Frontal cortex (tissue), 4 donors: ENCODE data around the gene NLRC5. TPM values are rescaled to one million over a fixed set of nuclear protein-coding genes. Genes with fewer than 3 reads are reported as not detected.
A peak's percentile ranks its signal among the peaks of the same experiment; 100 is the strongest.
"Not testable (repeated sequence)": the region's sequence is repeated elsewhere in the genome, so short reads cannot be mapped to it uniquely, and the experiment has no call there.

ENCODE experiments used
- DNase-seq, 2 donors: peaks; one replicate each; pipeline ENCODE4 v3.0.0; 2012; ENCODE audit warnings: low spot score in 2 of 2
- FAIRE-seq: peaks from 2 replicates; lab custom pipeline; 2012; peaks lifted over from hg19 to GRCh38; lab: Jason Lieb, UNC
- total RNA-seq: library from RNA; depleted of rRNA; stranded (reverse); fragments of >200 nt; gene quantifications from one replicate; pipeline ENCODE4 v1.2.3, GENCODE V29; 2014
- donor health status: control.
- donor health status: control.
- donor health status: control.

The NLRC5 gene
- total RNA-seq, 1 donor from 2014 or later, result 0.41 TPM

DNA sequence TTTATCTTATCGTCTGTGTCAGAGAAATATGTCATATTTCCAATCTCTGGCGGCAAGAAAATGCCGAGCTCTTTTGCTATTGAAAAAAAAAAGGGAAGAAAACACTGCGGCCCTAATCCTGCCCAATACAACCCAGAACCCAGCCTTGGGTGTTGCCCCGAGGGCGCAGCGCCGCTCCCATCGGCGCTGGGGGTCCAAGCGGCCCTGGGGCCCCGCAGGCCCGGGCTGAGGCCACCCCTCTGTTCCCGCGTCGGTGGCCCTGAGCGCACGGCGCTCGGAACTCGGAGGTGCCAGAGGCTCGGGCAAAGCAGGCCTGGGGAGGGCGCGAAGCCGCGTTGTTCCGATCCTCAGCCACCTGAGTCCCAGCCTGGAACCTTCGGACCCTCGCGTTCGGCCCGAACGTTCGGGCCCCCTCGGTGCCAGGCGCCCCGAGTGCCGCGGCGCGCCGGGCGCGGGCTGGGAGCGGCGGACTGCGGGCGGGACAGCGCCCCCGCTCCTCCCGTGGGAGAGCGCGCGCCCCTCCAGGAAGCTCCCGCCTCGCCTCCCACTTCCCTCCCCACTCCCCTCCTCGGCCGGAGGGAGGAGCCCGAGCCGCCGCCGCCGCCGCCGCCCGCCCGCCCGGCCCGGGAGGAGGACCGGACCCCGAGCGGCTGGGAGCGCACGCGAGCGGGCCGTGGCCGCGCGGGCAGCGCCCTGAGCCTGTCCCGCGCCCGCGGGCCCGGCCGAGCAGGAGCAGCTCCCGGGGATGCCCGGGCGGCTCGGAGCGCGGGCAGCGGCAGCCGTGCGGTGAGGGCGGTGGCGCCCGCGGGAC is 102.8 kb downstream of the NLRC5 start, which contains the start of gene CPNE2:
Gene CPNE2 (plus strand): TSS at position 609 of the 811 bp plus-strand sequence. CDS start 18,160 bp downstream, outside the sequence.
- DNase-seq, result peak; percentile 92 to 95
- no peak for FAIRE-seq

DNA sequence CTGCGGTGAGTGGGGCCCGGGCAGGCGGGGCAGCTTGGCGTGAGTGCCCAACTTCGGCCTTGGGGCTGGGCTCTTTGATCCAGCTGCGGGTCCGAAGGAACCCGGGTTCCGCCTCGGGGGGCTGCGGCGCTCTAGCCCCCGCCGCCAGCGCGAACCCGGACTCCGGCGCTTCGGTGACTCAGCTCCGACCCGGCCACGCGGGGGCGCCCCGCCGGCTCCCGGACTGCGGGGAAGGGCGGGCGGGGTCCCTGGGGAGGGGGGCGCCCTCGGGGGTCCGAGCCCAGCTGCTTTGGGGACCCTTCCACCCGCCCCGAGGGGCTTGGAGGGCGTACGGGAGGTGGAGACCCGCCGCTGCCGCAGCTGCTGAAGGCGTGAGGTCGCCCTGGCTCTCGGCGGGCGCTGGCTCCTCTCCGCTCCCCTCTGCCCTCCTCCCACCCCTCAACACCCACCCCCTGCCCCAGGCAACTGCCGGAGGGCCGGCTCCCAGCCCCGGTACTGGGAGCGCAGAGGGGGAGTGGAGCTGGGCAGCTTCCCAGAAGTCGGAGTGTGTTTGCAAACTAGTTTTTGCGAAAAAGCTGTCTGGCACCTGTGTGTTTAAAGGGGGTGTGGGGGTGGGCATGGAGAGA is 103.5 kb downstream of the NLRC5 start:
- FAIRE-seq (no peak), DNase-seq (peak; percentile 66 to 77)

DNA sequence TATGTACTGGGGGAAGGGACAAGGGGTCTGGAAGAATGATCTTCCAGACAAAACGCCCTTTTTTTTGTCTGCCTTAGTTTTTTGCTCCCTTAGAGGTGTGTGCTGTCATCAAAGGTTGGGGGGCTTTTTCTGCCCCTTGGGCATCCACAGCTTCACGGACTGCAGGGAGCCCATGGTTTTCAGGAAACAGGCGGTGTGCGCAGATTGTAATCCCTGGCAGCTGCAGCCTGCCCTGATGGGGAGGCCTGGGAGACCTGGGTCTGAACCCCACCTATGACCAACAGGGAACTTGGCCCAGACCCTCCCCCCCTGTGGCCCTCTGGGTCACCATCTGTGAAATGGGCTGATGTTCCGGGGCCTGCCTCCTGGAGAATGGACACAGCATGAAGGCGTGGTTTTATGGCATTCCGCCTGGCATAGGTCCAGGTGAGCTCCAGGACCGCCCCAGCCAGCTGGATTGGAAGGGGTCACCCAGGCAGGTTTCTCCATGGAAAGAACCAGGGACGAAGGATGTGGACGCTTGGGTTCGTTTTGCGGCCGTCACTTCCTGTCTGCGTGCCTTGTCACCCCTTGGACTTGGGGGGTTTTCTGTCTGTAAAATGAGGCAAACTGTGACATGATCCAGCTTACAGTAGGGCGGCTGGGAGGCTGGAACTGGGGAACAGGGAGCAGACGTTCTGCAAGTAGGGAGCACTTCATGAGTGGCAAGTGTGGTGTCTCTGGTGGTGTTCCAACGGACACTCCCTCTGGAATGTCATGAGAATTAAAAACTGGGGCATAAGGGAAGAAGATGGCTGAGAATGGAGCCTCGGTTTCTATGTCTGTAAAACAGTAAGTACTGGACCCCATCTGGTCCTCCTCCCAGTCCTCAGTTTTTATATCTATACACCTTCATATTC is 104.6 kb downstream of the NLRC5 start:
- DNase-seq (no peak), FAIRE-seq (no peak)

DNA sequence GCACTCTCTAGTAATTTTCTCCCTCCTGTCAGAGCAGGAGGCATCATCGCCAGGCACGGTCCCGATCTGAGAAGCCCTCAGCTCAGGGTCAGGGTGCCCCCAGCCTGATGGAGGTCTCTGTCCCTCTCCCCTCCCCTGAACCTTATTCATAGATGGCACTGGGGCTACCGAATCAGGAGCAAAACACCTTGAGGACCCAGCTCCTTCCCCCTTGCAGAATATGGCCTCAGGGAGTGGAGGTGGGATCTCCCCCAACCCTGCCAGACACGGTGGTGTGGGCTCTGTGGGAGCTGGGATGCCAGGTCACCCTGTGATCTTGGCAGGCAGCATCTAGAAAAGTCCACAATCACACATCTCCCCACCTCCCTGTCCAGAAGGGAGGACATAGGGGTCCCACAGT is 105.6 kb downstream of the NLRC5 start:
- FAIRE-seq, result no peak
- DNase-seq, result no peak

DNA sequence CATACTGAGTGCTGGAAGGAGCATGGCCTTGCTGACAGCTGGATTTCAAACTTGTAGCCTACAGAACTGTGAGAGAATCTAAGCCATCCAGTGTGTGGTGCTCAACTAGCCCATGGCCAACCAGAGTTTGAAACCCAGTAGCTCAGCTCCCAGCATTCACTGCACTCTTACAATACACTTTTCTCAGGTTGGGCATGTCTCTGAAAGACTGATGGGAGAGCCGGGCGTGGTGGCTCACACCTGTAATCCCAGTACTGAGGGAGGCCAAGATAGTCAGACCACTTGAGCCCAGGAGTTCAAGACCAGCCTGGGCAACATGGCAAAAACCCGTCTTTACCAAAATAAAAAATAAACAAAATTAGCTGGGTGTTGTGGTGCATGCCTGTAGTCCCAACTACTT is 106.8 kb downstream of the NLRC5 start:
- no peak for FAIRE-seq
- no peak for DNase-seq

- no peak for DNase-seq
Measured at GRCh38 chr16:57096793-57097192, 107.4 kb downstream of the NLRC5 start.

DNA sequence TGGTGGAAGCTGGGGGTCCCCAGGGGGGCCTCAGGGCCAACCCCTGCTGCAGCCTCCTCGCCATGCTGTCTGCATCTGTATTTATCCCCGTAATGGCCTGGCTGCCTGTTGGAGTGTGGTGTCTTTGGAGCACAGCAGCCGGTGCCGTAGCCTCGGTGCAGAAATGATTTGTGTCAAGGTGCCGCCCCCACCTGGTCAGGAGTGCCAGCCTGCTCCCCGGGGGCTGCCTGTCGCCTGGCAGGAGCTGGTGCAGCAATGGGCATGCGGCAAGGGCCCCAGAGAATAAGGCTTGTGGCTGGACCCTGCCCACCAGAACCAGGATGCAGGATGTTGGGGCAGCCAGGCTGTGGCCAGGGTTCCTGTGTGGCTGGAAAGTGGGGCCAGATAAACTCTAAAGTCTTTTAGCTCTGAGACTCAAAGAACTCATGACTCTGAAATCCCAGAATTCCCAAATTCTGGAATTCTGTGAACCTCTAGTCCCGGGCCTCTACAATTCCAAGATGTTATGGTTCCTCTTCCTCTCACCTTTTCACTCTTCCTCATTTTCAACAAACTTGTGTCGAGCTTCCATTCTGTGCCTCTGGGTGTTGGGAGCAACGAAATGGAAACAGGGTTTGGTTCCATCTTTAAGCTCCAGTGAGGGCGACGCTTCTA is 109.0 kb downstream of the NLRC5 start:
- DNase-seq (no peak), FAIRE-seq (no peak)

More at GRCh38 chr16:57096793-57097192, 107.4 kb downstream of the NLRC5 start:
- FAIRE-seq, result no peak

- DNase-seq, FAIRE-seq: not testable (repeated sequence)
Measured at GRCh38 chr16:57099965-57100364, 110.6 kb downstream of the NLRC5 start.

DNA sequence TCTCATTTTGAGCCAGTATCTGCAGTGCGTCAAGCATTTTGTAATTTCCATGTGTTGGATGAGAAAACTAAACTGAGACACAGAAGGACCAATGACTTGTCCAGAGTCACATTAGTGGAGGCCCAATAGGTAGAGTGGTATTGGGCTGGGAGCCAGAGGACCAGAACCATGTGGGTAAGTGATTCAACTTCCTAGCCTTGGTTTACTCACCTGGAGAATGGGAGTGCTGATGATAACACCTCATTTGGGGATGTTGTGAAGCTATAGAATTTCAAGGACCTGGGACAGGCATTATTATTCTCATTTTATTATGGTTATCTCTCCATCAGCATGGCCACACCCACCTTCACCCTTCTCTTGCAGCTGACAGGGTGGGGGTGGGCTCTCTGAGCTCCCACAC is 111.1 kb downstream of the NLRC5 start:
- FAIRE-seq (no peak), DNase-seq (no peak)

- no peak for FAIRE-seq
- DNase-seq, result no peak
Measured at GRCh38 chr16:57102888-57103851, 113.8 kb downstream of the NLRC5 start.

DNA sequence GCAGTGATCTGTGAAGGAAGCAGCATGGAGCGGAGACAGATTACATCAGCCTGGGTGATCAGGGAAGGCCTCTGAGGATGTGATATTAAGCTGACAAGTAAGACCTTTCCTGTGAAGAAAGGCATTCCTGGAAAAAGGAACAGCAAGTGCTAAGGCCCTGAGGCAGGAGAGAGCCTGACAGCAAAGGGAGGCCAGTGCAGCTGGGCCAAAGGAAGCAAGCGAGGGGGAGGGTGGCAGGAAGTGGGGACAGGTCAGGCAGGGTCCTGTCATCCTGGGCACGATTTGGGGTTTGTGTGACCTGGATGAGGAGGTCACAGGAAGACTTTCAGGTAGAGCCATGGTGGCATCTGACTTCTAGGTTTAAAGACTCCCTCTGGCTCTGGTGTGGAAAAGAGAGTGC is 115.3 kb downstream of the NLRC5 start:
- DNase-seq (no peak), FAIRE-seq (no peak)

GRCh38 chr16:57105184-57105583 is 115.8 kb downstream of the NLRC5 start:
- DNase-seq (no peak), FAIRE-seq (no peak)

DNA sequence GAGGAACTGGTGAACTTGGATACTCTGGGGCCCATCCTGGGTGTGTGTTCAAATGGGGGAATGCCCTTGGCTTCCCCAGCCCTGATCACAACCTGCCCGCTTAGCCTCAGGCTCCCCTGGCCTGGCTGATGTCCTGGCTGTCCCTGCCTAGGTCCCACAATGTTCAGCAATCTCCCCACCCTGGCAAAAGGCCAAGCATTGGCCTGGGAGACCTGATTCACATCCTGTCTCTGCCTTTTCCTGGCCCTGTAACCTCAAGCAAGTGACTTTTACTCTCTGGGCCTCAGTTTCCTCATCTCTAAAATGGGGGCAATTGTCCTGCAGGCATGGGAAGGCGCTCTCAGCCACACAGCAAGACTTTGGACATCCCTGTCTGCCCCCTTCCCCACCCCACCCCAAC is 117.4 kb downstream of the NLRC5 start:
- no peak for DNase-seq
- no peak for FAIRE-seq

GRCh38 chr16:57107321-57107922 is 118.1 kb downstream of the NLRC5 start:
- FAIRE-seq, result no peak
- DNase-seq, result no peak

DNA sequence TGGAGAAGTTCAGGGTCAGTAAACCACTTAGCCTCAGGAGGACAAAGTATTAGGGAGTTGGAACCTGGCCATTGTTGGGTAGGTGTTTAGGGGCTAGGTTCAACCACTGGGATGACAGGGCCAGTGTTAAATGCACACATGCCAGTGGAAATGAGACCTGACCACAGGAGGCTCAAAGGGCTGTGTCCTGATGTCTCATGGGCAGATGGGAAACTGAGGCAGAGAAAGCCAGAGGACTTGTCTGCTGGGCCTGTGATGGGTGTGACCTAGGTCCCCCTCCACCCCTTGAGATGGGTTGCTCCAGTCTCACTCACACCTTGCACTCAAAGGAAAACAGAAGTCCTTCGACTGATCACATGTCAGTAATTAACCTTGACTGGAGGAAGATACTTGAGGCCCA is 119.1 kb downstream of the NLRC5 start:
- FAIRE-seq, result no peak
- no peak for DNase-seq

GRCh38 chr16:57109259-57110105 is 120.1 kb downstream of the NLRC5 start:
- not testable (repeated sequence) for FAIRE-seq

GRCh38 chr16:57110937-57111336 is 121.6 kb downstream of the NLRC5 start:
- FAIRE-seq (no peak), DNase-seq (no peak)

More at GRCh38 chr16:57109259-57110105, 120.1 kb downstream of the NLRC5 start:
- not testable (repeated sequence) for DNase-seq
